GM12878 (cell line): Measurements from ENCODE around the gene ZBED4. TPM values are rescaled to one million over a fixed set of nuclear protein-coding genes. Genes with fewer than 3 reads are reported as not detected.

Experiments
- ATAC-seq: fragments of 200-7000 bp; cut with Tn5 transposase; 3 replicates; pipeline ENCODE4 v1.9.1; 2020; ENCODE audit warnings: mild to moderate bottlenecking, moderate library complexity
- BruUV-seq: library from RNA; stranded (reverse); fragments of 400-500 nt; replicated peaks from 2 replicates; lab custom pipeline; 2021; lab: Mats Ljungman, UMichigan
- CTCF ChIA-PET: fragments of 300-600 bp; sonication (Branson Sonifier 250); formaldehyde crosslinking; extraction: SDS; loops from one replicate; lab custom pipeline; 2021; ENCODE audit warnings: inconsistent platforms; lab: Yijun Ruan, JAX
- POLR2A ChIA-PET: fragments of 350-600 bp; formaldehyde crosslinking; extraction: SDS; loops from one replicate; lab custom pipeline; 2021; ENCODE audit warnings: inconsistent platforms; lab: Charles Lee
- RAD21 ChIA-PET: fragments of 300-600 bp; sonication (Branson Sonifier 250); formaldehyde crosslinking; loops from one replicate; lab custom pipeline; 2023; ENCODE audit warnings: antibody characterized with exemption; ENCODE audit not compliant: unreplicated experiment; lab: Charles Lee
- SMC1A ChIA-PET: fragments of 300-600 bp; sonication (Branson Sonifier 250); formaldehyde crosslinking; loops from one replicate; lab custom pipeline; 2023; ENCODE audit not compliant: unreplicated experiment, uncharacterized antibody; lab: Charles Lee
- DNase-seq: peaks from one replicate; pipeline ENCODE4 v3.0.0-alpha.2; 2011; ENCODE audit warnings: low read depth, low spot score
- FAIRE-seq: peaks from 3 replicates; lab custom pipeline; 2011; peaks lifted over from hg19 to GRCh38; lab: Jason Lieb, UNC
- H2AFZ ChIP-seq: 2 replicates; pipeline ENCODE4 v1.6.0; 2011; ENCODE audit warnings: low read depth, low read length, control low read depth; ENCODE audit not compliant: control insufficient read depth
- H3K27ac ChIP-seq: 2 replicates; pipeline ENCODE4 v1.5.1; 2011; ENCODE audit warnings: control low read depth; ENCODE audit not compliant: control insufficient read depth, insufficient read depth
- H3K27me3 ChIP-seq, 2 experiments: replicated peaks in 1 of 2; 2 replicates each; pipeline versions ENCODE4 v1.6.0 to v1.6.1; 2011; ENCODE audit warnings: low read length in 1 of 2; ENCODE audit not compliant: control insufficient read depth in 2 of 2, insufficient read depth in 2 of 2
- H3K36me3 ChIP-seq, 2 experiments: 2 replicates each; pipeline ENCODE4 v1.5.1; 2011; ENCODE audit warnings: low read length in 1 of 2; ENCODE audit not compliant: control insufficient read depth in 2 of 2, insufficient read depth in 2 of 2
- H3K4me1 ChIP-seq: 2 replicates; pipeline ENCODE4 v1.6.1; 2011; ENCODE audit warnings: mild to moderate bottlenecking, low read length, moderate library complexity, mixed read lengths; ENCODE audit not compliant: control insufficient read depth, insufficient read depth
- H3K4me2 ChIP-seq: 2 replicates; pipeline ENCODE4 v1.6.0; 2011; ENCODE audit warnings: control low read depth; ENCODE audit not compliant: control insufficient read depth, insufficient read depth
- H3K4me3 ChIP-seq: fragments of 200-600 bp; sonication (generic); 2 replicates; pipeline ENCODE4 v1.5.1; 2016
- H3K79me2 ChIP-seq: 2 replicates; pipeline ENCODE4 v1.6.0; 2011; ENCODE audit warnings: low read length; ENCODE audit not compliant: control insufficient read depth, insufficient read depth
- H3K9ac ChIP-seq: 2 replicates; pipeline ENCODE4 v1.8.0; 2011; ENCODE audit warnings: low read length, control low read depth, mixed read lengths; ENCODE audit not compliant: control insufficient read depth, insufficient read depth
- H3K9me3 ChIP-seq: replicated peaks from 3 replicates; pipeline ENCODE4 v1.5.1; 2011; ENCODE audit warnings: mild to moderate bottlenecking, low read length; ENCODE audit not compliant: control insufficient read depth, insufficient read depth
- H4K20me1 ChIP-seq: 2 replicates; pipeline ENCODE4 v1.6.0; 2011; ENCODE audit not compliant: control insufficient read depth, insufficient read depth
- ATF3 ChIP-seq: IDR thresholded peaks from 2 replicates; pipeline ENCODE4 v1.6.1; 2011; ENCODE audit warnings: low read depth, mild to moderate bottlenecking, low read length, moderate library complexity, borderline replicate concordance; ENCODE audit errors: extremely low read depth
- BMI1 ChIP-seq: fragments of 450-650 bp; IDR thresholded peaks from 2 replicates; pipeline ENCODE4 v1.6.1; 2016; ENCODE audit warnings: mild to moderate bottlenecking, moderate library complexity, borderline replicate concordance
- HDAC2 ChIP-seq: fragments of 200-600 bp; sonication (generic); IDR thresholded peaks from 2 replicates; pipeline ENCODE4 v1.6.1; 2017
- IRF4 ChIP-seq: IDR thresholded peaks from 2 replicates; pipeline ENCODE4 v1.6.1; 2011; ENCODE audit warnings: low read depth, low read length
- NFIC ChIP-seq: IDR thresholded peaks from 2 replicates; pipeline ENCODE4 v1.6.1; 2012; ENCODE audit warnings: low read depth, mild to moderate bottlenecking, inconsistent platforms, low read length, moderate library complexity
- NFYB ChIP-seq: IDR thresholded peaks from 2 replicates; pipeline ENCODE4 v1.6.1; 2011; ENCODE audit warnings: low read depth, mild to moderate bottlenecking, low read length, improper control_type of control experiment, moderate library complexity; ENCODE audit not compliant: insufficient read depth
- NR2F1 ChIP-seq: fragments of 450-650 bp; conservative IDR thresholded peaks from 2 replicates; pipeline ENCODE4 v1.6.1; 2017; ENCODE audit warnings: mild to moderate bottlenecking
- POLR2A ChIP-seq: IDR thresholded peaks from 2 replicates; pipeline ENCODE4 v1.6.1; 2011; ENCODE audit warnings: low read depth, mild to moderate bottlenecking, low read length
- PRDM15 ChIP-seq: fragments of 450-650 bp; formaldehyde crosslinking; IDR thresholded peaks from 2 replicates; pipeline ENCODE4 v1.4.0; 2020; ENCODE audit warnings: mild to moderate bottlenecking, moderate library complexity
- RBBP5 ChIP-seq: fragments of 200-600 bp; sonication (generic); conservative IDR thresholded peaks from 2 replicates; pipeline ENCODE4 v1.6.1; 2016
- RUNX3 ChIP-seq: IDR thresholded peaks from 2 replicates; pipeline ENCODE4 v1.6.1; 2012; ENCODE audit warnings: low read length, inconsistent platforms
- SPI1 ChIP-seq: IDR thresholded peaks from 2 replicates; pipeline ENCODE4 v1.6.1; 2011; ENCODE audit warnings: low read depth, mild to moderate bottlenecking, low read length, moderate library complexity, borderline replicate concordance; ENCODE audit not compliant: insufficient read depth
- USF1 ChIP-seq: IDR thresholded peaks from 2 replicates; pipeline ENCODE4 v1.6.1; 2011; ENCODE audit warnings: borderline replicate concordance, low read depth, mild to moderate bottlenecking, moderate library complexity, mixed read lengths, low read length; ENCODE audit not compliant: insufficient read depth; ENCODE audit errors: extremely low read length
- WGBS: methylation state at CpG from one replicate; pipeline ENCODE4 v1.1.6; 2016; ENCODE audit warnings: low lambda C conversion rate; ENCODE audit not compliant: insufficient replicate concordance, insufficient coverage; ENCODE audit errors: missing lambda C conversion rate; 5-methylcytosine and 5-hydroxymethylcytosine counted together
- in situ Hi-C: fragments of 300-500 bp; cut with MboI; formaldehyde crosslinking; loops from 9 replicates; pipeline ENCODE4 v1.14.3; 2018; ENCODE audit warnings: mixed read lengths
- intact Hi-C: fragments of 100-400 bp; cut with micrococcal nuclease; formaldehyde crosslinking; loops from one replicate; pipeline ENCODE4 v1.14.2; 2022; ENCODE audit not compliant: unreplicated experiment
- polyA plus RNA-seq, 11 experiments: library from polyadenylated mRNA; depleted of rRNA in 4 of 11; unstranded in 6 of 11; stranded (reverse) in 5 of 11; fragments of >200 nt; fragmentation: Nextera tagmentation in 4 of 11; fragmentation: Illumina TruSeq in 1 of 11; extraction: Ambion mirVana in 4 of 11; extraction: Trizol in 1 of 11; gene quantifications; 1 replicate in 1 of 11; 2 replicates in 10 of 11; pipeline versions ENCODE4 v1.2.1 to v1.2.3, GENCODE V29; 2011 to 2016; ENCODE audit warnings: inconsistent platforms in 2 of 11, missing spikeins in 2 of 11, low read depth in 1 of 11
- total RNA-seq, 4 experiments: library from RNA; depleted of rRNA in 3 of 4; stranded (reverse); fragments of >200 nt in 3 of 4; fragmentation: Illumina TruSeq in 1 of 4; extraction: Trizol in 1 of 4; gene quantifications; 2 replicates each; pipeline versions ENCODE4 v1.2.1 to v1.2.3, GENCODE V29; 2013 to 2021

Gene ZBED4
- total and polyA plus RNA-seq, 10 of the 15 experiments (the other 5 are each of a cell fraction or from before 2014, with no cell fraction given): 2.3 to 21.6 (median 12.8) TPM

GRCh38 chr22:49886346-49887063 is 32.9 kb downstream of the ZBED4 start:
- intact Hi-C loops: no loop called here
- ChIA-PET POLR2A (no interaction called here), CTCF (no interaction called here), RAD21 (no interaction called here), SMC1A (no interaction called here)
- in situ Hi-C loops: no loop called here
- Histone ChIP-seq H3K4me3 (no peak overlapping the region), H3K9ac (no peak overlapping the region), H3K36me3 (peaks cover 40 to 51% of the 10 kb centered on the region in 2 experiments), H3K9me3 (peaks cover 2% of the 10 kb centered on the region; the same call in 1 of the 3 replicates), H3K4me1 (peaks cover 9% of the 10 kb centered on the region), H2AFZ (no peak overlapping the region), H3K27me3 (no peaks in the 10 kb centered on the region), H3K79me2 (peaks cover 22% of the 10 kb centered on the region), H4K20me1 (no peaks in the 10 kb centered on the region), H3K4me2 (no peak overlapping the region), H3K27ac (no peak overlapping the region)
- no peak for DNase-seq
- FAIRE-seq: no peak
- TF ChIP-seq SPI1 (no peak), POLR2A (peak; percentile 28; the same call in 1 of the 2 replicates)
- WGBS: over 99% methylated on average over 40 of the region's 41 CpGs
- BruUV-seq: no TSS peak
- no peak for ATAC-seq

- WGBS: 97% methylated on average over 14 of the region's 14 CpGs
- peaks cover 6% of the 10 kb centered on the region for H3K4me1 ChIP-seq
- no peak overlapping the region for H3K4me3 ChIP-seq
- peaks cover 2% of the 10 kb centered on the region; the same call in 1 of the 3 replicates for H3K9me3 ChIP-seq
- H2AFZ ChIP-seq: no peak overlapping the region
- no peaks in the 10 kb centered on the region for H4K20me1 ChIP-seq
- no peak overlapping the region for H3K9ac ChIP-seq
- intact Hi-C loops: no loop called here
- CTCF ChIA-PET: no interaction called here
- POLR2A ChIA-PET: no interaction called here
- in situ Hi-C loops: no loop called here
- RAD21 ChIA-PET: no interaction called here
- peaks cover 18% of the 10 kb centered on the region for H3K79me2 ChIP-seq
- no peak for FAIRE-seq
- DNase-seq: no peak
- no peaks in the 10 kb centered on the region for H3K27me3 ChIP-seq
- ATAC-seq: no peak
- no TSS peak for BruUV-seq
- peaks cover 40 to 51% of the 10 kb centered on the region in 2 experiments for H3K36me3 ChIP-seq
- H3K27ac ChIP-seq: no peak overlapping the region
- SMC1A ChIA-PET: no interaction called here
- H3K4me2 ChIP-seq: no peak overlapping the region
- TF ChIP-seq NFYB (no peak), HDAC2 (no peak), RBBP5 (no peak), ATF3 (no peak), PRDM15 (CRISPR knock-in tag) (no peak), RUNX3 (no peak), IRF4 (no peak), BMI1 (no peak), NR2F1 (no peak), NFIC (no peak), USF1 (no peak)
These were observed 33.4 kb downstream of the ZBED4 start for GRCh38 chr22:49887064-49887451.
